Gastrocnemius medialis (tissue), 4 donors: ENCODE results near the gene ENAH. TPM values are rescaled to one million over a fixed set of nuclear protein-coding genes. Genes with fewer than 3 reads are reported as not detected.

ENCODE experiments used
- ATAC-seq, 2 donors: fragments of 150-250 bp; one replicate each; pipeline ENCODE4 v1.9.1; 2016
- DNase-seq, 2 donors: peaks; one replicate each; pipeline ENCODE4 v3.0.0-alpha.2; 2019
- H3K27ac ChIP-seq, 4 donors: fragments of 200-600 bp; sonication (generic); 1 replicate in 1 of 4; 2 replicates in 3 of 4; pipeline ENCODE4 v1.5.1; 2016 to 2018; ENCODE audit warnings: mild to moderate bottlenecking in 2 of 4, moderate library complexity in 1 of 4
- H3K27me3 ChIP-seq, 3 donors: fragments of 200-600 bp; sonication (generic) in 2 of 3; 1 replicate in 1 of 3; 2 replicates in 2 of 3; pipeline versions ENCODE4 v1.5.1 to v1.6.0; 2016 to 2019; ENCODE audit warnings: mild to moderate bottlenecking in 1 of 3, moderate library complexity in 1 of 3
- H3K36me3 ChIP-seq, 2 donors: fragments of 200-600 bp; sonication (generic) in 1 of 2; one replicate each; pipeline ENCODE4 v1.5.1; 2017 to 2018
- H3K4me1 ChIP-seq, 2 donors: fragments of 200-600 bp; sonication (generic) in 1 of 2; one replicate each; pipeline ENCODE4 v1.5.1; 2016 to 2017; ENCODE audit warnings: mild to moderate bottlenecking in 2 of 2
- H3K4me3 ChIP-seq, 4 donors: fragments of 200-600 bp; sonication (generic) in 3 of 4; 1 replicate in 1 of 4; 2 replicates in 3 of 4; pipeline ENCODE4 v1.5.1; 2016 to 2019; ENCODE audit warnings: mild to moderate bottlenecking in 2 of 4
- H3K9me3 ChIP-seq, 3 donors: fragments of 200-600 bp; sonication (generic) in 2 of 3; 1 replicate in 1 of 3; 2 replicates in 2 of 3; pipeline ENCODE4 v1.5.1; 2016 to 2019
- POLR2A ChIP-seq, 2 donors: fragments of 450-650 bp; IDR thresholded peaks; one replicate each; pipeline ENCODE4 v1.6.1; 2017; ENCODE audit warnings: antibody characterized with exemption in 2 of 2, mild to moderate bottlenecking in 2 of 2, moderate library complexity in 2 of 2
- in situ Hi-C, 4 donors: fragments of 200-750 bp; cut with MboI; loops; one replicate each; pipeline versions ENCODE4 v1.15.0 to v1.8.0; 2017; ENCODE audit warnings: low sequenced_read_pairs in 4 of 4
- intact Hi-C: fragments of 100-400 bp; cut with DNase I; formaldehyde crosslinking; loops from one replicate; pipeline ENCODE4 v1.15.1; 2023; ENCODE audit warnings: low total_unique reads
- total RNA-seq, 4 donors: library from RNA; depleted of rRNA; stranded (reverse); fragments of >200 nt; gene quantifications; one replicate each; pipeline versions ENCODE4 v1.1.0 to v1.2.3, GENCODE V29; 2016
- TF ChIP-seq, protein P1 (sequence below), 5 experiments: fragments of 450-650 bp in 3 of 5; fragments of 200-600 bp in 2 of 5; sonication (generic) in 2 of 5; IDR thresholded peaks in 4 of 5; conservative IDR thresholded peaks in 1 of 5; 1 replicate in 4 of 5; 2 replicates in 1 of 5; pipeline ENCODE4 v1.5.1; 2016 to 2019; ENCODE audit warnings: antibody characterized with exemption in 5 of 5, mild to moderate bottlenecking in 3 of 5, moderate library complexity in 3 of 5

ENAH gene
- total RNA-seq, 4 donors from 2014 or later, result 56.1 to 112 (median 62.2) TPM

DNA sequence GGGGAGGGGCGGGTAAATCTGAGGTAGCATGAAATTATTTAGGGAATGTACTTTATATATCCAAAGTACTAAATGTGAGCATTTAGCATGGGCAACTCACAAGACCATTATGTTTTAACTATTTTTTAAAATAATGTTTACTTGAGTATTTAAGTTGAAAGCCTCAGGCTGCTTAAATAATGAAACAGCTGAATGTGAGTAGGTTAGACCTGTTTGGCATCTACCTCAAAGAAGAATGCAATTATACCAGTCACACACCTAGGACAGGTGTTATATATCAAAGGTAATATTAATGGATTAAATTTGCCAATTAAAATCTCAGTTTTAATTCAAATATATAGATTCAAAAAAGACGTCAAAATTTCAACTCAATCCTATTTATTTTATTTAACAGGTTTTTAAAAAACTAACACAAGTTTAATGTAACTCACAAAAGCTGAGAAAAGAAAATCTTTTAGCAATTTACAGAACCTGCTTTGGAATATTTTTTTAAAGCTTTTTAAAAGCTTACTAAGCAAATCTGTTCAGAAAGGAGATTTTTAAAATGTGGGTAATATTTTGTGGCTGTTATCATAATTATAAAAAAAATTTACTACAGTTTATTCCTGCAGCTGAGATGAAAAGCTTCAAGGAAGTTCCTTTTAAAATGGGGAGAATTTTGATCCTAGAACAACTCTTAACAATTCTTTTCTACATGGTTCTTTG, 120.5 kb downstream of the ENAH start:
- TF ChIP-seq POLR2A (IDR thresholded peaks at IDR 0.05), result no peak
- TF ChIP-seq, protein P1, sequence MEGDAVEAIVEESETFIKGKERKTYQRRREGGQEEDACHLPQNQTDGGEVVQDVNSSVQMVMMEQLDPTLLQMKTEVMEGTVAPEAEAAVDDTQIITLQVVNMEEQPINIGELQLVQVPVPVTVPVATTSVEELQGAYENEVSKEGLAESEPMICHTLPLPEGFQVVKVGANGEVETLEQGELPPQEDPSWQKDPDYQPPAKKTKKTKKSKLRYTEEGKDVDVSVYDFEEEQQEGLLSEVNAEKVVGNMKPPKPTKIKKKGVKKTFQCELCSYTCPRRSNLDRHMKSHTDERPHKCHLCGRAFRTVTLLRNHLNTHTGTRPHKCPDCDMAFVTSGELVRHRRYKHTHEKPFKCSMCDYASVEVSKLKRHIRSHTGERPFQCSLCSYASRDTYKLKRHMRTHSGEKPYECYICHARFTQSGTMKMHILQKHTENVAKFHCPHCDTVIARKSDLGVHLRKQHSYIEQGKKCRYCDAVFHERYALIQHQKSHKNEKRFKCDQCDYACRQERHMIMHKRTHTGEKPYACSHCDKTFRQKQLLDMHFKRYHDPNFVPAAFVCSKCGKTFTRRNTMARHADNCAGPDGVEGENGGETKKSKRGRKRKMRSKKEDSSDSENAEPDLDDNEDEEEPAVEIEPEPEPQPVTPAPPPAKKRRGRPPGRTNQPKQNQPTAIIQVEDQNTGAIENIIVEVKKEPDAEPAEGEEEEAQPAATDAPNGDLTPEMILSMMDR (IDR thresholded peaks at IDR 0.05 in 4 of 5, conservative IDR thresholded peaks at IDR 0.05 in 1 of 5), result no peak
- in situ Hi-C loops, result no loop called here

DNA sequence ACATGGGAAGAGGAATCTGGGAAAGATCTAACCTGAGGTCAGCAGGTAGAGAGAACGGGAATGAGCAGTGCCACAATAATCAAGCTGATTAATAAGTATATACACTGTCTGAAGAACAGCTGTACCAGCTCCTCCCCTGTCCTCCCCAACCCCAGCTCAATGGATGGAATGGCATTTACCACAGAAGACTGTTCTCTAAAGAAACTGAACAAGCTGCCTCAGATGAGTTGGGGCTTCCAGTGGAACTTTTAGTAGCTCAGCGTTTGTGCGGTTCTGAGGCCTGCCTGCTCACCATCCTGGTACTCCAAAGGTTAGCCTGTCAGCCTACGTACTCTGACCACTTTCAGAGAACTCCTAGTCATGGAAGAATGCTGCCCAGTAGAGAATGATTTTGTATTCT, 123.2 kb downstream of the ENAH start:
- no peak overlapping the region for H3K27ac ChIP-seq
- ATAC-seq (no peak), DNase-seq (no peak)
- no peak overlapping the region for H3K4me3 ChIP-seq
- peaks cover 52 to 53% of the 10 kb centered on the region in 2 donors for H3K4me1 ChIP-seq
- TF ChIP-seq POLR2A (IDR thresholded peaks at IDR 0.05), result no peak
- TF ChIP-seq, protein P1 (IDR thresholded peaks at IDR 0.05 in 4 of 5, conservative IDR thresholded peaks at IDR 0.05 in 1 of 5), result no peak
- no peaks in the 10 kb centered on the region for H3K36me3 ChIP-seq
- no peaks in the 10 kb centered on the region for H3K27me3 ChIP-seq
- intact Hi-C loops (no loop called here), in situ Hi-C loops (no loop called here)
- H3K9me3 ChIP-seq, result no peaks in the 10 kb centered on the region

More for the DNA sequence above, 120.5 kb downstream of the ENAH start:
- no peaks in the 10 kb centered on the region for H3K27me3 ChIP-seq
- DNase-seq (no peak), ATAC-seq (no peak)
- peaks cover 28 to 30% of the 10 kb centered on the region in 2 donors for H3K4me1 ChIP-seq
- H3K9me3 ChIP-seq, result no peaks in the 10 kb centered on the region
- H3K36me3 ChIP-seq, result no peaks in the 10 kb centered on the region
- H3K27ac ChIP-seq, result no peak overlapping the region
- intact Hi-C loops, result no loop called here
- H3K4me3 ChIP-seq, result no peak overlapping the region

DNA sequence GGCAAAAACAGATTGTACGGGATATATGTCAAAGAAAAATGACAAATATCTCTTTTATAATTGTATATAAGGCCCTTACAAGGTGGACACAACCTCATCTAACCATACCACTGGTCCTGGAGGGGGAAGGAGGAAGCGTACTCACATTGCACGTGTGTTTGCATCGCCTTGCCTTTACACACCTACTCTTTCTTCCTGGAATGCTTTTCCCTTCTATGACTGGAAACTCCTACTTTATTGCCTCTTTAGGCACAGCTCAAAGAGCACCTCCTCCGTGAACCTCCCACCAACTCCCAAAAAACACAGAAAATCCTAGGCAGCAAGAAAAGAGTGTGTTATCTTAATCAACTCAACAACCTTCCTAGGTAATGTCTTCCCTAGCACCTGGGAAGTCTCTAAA, 125.3 kb downstream of the ENAH start:
- intact Hi-C loops, result no loop called here
- H3K9me3 ChIP-seq, result no peaks in the 10 kb centered on the region
- no peak overlapping the region for H3K4me3 ChIP-seq
- ATAC-seq (no peak), DNase-seq (no peak)
- TF ChIP-seq POLR2A (IDR thresholded peaks at IDR 0.05), result no peak
- TF ChIP-seq, protein P1 (IDR thresholded peaks at IDR 0.05 in 4 of 5, conservative IDR thresholded peaks at IDR 0.05 in 1 of 5), result no peak
- H3K4me1 ChIP-seq, result peaks cover 52 to 57% of the 10 kb centered on the region in 2 donors
- no peak overlapping the region for H3K27ac ChIP-seq
- H3K36me3 ChIP-seq, result no peaks in the 10 kb centered on the region
- in situ Hi-C loops, result no loop called here
- no peaks in the 10 kb centered on the region for H3K27me3 ChIP-seq

DNA sequence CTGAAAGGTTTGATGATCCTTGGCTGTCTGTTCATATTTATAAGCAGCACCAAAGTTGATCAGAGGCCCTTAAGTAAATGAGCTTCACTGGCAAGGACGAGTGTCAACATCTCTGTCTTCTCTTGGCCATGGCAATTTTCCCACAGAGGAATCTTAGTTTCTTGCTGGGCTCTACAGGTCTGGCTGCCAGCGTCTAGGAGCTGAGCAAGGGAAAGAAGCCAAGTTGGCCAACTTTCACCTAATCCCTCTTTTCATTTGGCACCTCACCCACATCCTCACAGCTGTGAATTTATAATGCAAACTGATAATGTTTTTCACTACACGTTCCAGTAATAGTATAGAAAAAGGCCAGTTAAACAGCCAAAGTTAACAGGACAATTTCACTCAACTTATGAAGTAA, 126.0 kb downstream of the ENAH start:
- H3K36me3 ChIP-seq, result no peaks in the 10 kb centered on the region
- intact Hi-C loops, result no loop called here
- in situ Hi-C loops, result no loop called here
- no peaks in the 10 kb centered on the region for H3K9me3 ChIP-seq
- no peak for ATAC-seq
- H3K27ac ChIP-seq, result peak overlapping the region in 3 of 4 donors; percentile 24 to 50 (median 41)
- TF ChIP-seq POLR2A (IDR thresholded peaks at IDR 0.05), result no peak
- TF ChIP-seq, protein P1 (IDR thresholded peaks at IDR 0.05 in 4 of 5, conservative IDR thresholded peaks at IDR 0.05 in 1 of 5), result no peak
- H3K27me3 ChIP-seq, result no peaks in the 10 kb centered on the region
- no peak overlapping the region for H3K4me3 ChIP-seq
- no peak for DNase-seq
- peaks cover 52 to 57% of the 10 kb centered on the region in 2 donors for H3K4me1 ChIP-seq
